NCI-H187 treated with DMSO at 0.1 percent for 48 hours (cell line): ENCODE data around the gene MRAS.
"Not testable (repeated sequence)": the region's sequence is repeated elsewhere in the genome, so short reads cannot be mapped to it uniquely, and the experiment has no call there.

Experiments used
- DNase-seq: peaks from one replicate; lab custom pipeline; 2025; lab: John Stamatoyannopoulos, UW

The MRAS gene

DNA sequence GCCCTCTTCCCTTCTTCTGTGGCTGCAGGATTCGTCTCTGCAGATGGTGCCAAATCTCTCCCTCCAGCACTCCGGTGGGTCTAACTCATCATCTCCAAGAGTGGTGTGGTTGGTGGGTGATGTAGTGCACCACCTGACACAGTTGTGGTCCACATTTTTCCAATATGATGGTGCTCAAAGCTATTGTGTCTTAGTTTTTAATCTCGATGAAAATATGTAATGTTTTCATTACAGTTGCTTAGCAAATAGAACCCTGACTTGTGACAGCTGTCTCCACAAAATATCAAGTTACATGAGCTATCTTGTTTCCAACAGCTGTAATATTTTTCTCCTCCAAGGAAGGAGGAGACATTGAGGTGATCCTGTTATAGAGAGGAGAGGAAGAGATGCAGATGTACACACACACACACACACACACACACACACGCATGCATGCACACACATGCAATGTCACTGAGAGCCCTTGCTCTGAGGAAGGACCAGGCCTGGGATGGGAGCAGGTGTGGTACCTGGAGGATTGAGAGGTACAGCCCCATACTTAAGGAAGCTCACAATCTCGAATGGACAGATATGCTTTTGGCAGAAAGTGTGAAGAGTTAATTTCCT, 70.3 kb downstream of the MRAS start:
- DNase-seq, result no peak

DNA sequence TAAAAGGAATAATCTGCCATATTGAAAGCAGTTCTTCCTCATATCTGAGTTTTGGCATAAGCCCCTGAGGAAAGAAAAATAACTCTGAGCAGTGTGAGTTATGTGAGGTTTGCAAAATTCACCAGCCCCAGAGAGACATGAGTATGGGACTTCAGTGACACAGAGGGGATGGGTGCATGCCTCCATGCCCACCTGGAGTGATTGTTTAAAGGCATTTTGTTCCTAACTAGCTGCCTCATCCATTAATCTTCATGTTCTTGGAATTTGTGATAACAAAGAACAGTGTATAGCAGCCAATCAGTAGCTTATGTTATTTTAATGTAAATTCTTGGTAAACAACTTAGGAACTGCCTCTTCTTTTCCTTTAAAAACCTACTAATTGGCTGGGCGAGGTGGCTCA, 74.9 kb downstream of the MRAS start:
- no peak for DNase-seq

DNA sequence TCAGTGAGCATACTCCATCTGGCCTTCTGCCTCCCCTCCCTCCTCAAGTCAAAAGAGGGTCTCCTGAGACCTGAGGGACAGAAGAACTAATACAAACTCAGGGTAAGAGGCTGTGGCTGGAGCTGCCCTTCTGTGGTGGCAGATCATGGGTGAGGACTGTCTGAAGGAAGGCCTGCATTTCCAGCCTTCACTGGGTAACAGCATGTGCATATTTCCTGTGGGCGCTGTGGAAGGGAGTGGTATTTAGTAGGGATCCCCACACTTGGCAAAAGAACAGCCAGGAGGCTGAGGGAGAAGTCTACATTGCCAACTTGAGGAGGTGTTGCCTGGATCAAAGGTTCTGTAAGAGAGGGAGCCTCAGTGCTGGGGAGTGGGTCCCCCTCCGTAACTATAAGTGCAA, 75.9 kb downstream of the MRAS start:
- DNase-seq, result no peak

DNA sequence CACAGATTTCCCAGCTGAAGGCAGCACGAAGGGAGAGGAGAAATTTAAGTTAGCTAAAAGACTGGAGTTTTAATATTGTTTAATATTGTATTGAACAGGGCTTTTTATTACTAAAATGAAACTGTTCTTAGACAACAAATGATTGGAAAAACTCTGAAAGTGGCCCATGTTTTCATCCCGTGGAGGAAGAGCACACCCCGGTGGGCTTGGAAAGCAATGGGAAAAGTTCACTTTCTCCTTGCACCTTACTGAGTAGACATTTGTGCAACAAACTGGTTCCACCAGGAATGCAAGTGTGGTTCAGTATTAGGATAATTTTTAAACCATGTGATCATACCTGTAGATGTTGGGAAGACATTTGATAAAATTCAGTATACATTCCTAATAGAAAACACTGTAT, 77.8 kb downstream of the MRAS start:
- no peak for DNase-seq

DNA sequence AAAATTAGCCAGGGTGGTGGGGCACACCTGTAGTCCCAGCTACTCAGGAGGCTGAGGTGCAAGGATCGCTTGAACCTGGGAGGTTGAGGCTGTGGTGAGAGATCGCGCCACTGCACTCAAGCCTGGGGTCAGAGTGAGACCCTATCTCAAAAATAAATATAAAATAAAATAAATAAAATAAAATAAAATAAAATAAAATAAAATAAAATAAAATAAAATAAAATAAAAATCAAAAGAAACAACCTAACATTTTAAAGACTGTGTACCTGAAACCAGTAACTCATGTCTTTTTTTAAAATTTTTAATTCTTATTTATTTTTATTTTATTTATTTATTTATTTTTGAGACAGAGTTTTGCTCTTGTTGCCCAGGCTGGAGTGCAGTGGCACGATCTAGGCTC, 78.4 kb downstream of the MRAS start:
- DNase-seq, result not testable (repeated sequence)

DNA sequence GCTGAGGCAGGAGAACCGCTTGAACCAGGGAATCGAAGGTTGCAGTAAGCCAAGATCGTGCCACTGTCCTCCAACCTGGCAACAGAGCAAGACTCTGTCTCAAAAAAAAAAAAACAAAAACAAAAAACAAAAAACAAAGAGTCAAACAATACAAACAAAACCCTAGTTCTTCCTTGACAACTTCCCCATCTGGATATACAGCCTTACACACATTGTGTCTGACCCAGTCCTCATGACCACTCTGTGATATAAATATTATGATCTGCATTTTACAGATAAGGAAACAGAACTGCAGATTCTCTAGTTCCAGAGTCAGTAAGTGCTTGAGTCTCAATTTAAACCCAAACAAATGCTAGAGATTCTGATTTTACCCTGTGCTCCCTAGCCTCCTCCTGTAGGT, 81.3 kb downstream of the MRAS start:
- DNase-seq, result no peak

DNA sequence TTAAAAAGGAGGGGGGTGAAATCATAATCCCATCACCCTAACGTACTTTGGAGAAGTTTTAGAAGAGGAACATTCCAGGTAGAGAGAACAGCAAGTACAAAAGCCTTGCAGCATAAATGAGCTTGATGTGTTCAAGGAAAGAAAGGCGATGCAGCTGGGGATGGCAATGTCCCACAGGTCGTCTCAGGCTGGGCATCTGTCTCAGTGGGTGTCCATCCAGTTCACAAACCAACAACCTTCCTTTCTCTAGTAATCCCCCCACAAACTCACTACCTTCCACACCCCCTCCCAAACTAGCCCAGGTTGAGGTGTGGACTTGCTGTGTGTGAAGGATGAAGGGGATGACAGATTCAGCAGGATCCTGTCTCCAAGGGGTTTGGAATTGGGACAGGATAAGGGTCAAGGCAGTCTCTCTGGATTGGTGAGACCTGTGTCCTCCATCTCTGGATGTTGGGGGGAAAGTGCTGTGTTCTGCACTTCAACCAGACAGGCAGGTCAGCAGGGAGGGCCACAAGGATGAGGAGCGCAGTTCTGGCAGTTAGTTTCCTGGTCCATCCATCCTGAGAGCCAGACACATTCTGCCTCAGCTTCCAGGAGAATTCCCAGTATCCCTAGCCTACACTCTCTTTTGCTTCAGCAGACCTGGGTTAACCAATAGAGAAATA, 84.3 kb downstream of the MRAS start:
- DNase-seq, result no peak

DNA sequence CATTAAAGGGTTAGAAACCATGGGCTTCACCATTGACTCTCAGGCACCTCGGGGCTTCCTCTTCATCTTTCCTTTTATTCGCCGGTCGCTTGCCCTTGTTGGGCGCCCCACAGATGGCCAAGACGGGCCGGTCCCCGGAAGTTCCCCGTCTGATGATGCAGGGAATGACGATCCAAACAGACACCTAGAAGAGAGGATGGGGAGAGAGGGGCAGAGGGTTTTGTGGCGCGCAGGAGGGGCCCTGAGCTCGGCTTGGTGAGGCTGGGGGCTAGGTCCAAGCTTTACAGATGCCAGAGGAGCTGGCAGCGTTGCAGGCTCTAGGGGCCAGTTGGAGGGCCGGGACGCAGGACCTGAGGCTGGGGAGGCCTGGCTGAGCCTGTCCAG, 85.5 kb downstream of the MRAS start:
- DNase-seq, result no peak

DNA sequence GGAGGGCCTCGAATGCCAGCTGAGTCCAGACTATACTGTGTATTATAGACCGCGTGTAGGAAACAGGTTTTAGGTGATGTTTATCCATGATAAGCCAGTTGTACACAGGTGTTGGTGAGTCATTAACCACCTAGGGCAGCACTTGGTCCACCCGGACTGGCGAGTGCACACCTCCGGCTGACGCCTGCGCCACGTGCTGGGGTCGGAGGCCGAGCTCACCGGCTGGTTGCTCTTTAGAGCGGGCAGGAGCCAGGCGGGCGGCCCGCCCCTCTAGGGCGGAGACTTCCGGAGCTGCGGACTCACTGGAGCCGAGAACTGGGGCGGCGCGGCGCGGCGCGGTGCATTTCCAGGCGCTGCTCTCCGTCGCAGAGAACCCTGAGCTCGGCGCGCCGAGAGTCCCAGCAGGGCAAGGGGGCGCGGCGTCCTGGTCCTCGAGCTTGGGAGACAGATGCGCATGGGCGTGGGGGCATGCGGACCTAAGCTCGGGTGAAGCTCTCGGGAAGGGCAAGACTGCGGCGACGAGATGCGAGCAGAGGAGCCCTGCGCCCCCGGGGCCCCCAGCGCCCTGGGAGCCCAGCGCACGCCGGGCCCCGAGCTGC, 86.0 kb downstream of the MRAS start, which contains the start of gene ESYT3:
Gene ESYT3 (plus strand): TSS at position 341 of the 599 bp plus-strand sequence. CDS start 183 bp downstream, at position 524.
- DNase-seq, result no peak

DNA sequence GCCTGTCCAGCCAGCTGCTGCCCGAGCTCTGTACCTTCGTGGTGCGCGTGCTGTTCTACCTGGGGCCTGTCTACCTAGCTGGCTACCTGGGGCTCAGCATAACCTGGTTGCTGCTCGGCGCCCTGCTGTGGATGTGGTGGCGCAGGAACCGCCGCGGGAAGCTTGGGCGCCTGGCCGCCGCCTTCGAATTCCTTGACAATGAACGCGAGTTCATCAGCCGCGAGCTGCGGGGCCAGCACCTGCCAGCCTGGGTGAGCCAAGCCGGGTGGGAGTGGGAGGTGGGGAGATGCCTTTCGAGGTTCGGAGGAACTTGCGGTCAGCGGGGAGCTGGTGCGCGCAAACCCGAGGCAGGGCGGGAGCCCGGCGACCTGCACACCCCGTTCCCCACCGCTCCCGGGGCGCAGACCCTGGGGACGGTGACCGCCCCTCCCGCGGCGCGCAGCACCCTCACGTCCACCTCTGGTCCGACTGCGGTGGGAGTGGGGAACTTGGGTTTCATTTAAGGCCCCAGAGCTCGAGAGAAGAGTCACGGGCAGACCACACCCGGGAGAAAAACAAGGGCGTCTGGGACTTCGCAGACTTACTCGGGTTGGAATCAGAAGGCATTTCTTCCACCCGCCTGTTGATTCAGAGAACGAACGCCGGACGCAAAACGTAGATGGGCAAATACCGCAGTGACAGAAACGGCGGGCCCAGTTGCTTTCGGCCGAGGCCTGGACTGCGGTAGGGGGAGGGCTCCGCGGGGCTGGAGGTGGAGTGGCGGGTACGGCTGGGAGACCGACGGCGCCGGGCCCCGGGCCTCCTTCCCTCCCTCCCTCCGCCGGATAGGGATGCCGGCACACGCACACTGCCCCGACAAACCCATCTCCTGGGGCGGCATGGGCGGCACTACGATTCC, 86.7 kb downstream of the MRAS start:
- no peak for DNase-seq

DNA sequence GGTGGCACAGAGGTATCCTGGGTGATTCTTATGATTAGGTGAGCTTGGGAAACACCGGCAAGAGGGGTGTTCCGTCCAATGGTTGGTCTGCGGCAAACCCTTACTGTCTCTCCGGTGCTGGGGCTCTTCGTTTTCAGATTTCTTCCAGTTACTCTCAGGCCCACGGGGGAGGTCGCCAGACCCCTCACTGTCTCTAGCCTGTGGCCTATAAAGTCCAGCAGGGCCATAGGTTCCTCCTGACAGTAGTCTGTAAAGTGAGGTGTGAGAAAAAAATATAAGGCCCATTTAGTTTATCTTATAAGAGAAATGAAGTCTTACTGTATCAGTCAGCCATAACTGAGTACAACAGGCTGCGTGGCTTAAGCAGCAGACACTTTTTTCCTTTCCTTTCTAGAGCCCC, 87.5 kb downstream of the MRAS start:
- no peak for DNase-seq

DNA sequence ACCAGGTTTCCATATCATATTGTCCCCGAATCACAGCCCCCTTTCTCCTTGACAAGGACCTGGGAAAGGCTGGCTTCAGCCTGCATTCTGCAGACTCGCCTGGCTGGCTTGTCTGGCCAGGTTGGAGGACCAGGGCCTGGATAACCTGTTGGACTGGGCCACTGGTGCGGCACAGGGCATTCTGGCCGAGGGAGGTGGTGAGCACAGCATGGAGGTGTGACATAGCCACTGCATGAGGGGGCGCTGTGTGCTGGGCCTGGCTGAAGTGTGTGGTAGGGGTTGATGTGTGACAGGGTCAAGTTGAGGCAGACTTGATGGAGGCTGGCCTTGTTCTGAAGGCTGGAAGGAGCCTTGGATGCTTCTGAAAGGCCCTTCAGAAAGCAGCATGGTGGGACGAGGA, 88.9 kb downstream of the MRAS start:
- no peak for DNase-seq

DNA sequence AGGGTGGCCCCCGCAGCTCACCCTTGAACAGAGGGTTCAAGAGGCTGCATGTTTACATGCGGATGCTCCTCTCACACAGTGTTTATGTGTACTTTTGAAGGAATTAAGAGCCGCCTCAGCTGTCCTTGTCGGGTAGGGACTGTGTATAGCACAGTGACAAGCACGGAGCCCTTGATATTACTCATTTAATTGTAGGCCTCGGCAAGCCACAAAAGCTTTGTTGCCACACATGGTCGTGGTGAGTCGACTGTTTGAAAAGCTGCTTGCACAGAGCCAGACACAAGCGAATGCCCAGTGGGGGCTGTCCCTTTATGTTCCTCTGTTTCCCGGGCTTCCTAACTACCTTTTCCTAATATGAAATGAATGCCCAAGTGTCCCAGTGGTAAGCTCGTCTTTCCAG, 90.5 kb downstream of the MRAS start:
- no peak for DNase-seq

DNA sequence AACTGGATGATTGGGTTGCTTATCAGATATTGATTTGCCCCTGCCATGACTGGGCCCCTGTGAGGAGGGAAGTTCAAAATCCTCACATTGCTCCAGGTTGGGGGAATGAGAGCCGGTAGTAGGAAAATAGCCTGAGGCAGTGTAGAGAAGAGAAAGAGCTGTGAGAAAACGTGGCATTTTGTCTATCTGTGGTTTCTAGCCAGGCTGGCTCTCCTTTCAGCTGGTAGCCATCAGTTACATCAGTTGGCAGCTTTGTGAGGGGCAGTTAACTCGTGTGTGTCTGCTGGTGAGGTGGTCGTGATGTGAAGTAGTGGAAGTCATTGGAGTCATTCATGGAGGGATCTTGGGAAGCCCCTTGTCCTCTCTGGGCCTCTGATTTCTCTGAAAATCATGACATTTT, 91.3 kb downstream of the MRAS start:
- DNase-seq, result no peak

DNA sequence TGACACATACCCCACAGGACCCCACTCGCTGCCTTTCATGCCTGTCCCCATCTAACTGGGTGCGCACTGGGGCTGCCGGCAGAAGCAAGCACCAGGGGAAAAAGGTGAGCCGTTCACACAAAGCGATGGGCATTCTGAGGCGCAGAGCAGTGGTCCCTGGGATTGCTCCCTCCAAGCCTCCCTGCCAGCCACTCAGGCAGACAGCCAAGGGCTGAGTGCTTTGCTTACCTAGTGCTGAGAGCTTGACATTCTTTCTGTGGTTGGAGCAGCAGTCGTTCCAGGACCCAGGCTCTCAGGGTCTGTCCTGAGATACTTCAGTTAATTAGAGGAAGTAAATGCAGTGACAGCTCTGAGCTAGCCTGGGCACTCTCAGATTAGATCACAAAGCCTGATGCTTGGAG, 91.7 kb downstream of the MRAS start:
- DNase-seq, result no peak

DNA sequence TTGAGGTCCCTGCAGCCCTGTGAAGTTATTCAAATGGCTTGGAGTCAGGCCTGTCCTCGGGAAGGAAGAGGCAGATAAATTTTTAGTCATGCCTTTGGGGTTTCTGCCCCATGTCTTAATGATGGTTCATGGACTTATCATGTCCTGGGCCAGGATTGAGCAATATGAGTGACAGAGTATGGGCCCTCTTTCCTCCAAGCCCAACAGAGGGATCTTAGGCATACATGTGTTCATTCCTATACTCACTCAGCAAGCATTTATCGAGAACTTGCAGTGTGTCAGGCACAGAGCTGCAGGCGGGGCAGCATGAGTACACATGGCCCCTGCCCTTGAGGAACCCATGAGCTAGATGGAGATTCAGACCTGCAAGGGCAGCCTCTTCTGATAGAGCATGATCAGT, 92.2 kb downstream of the MRAS start:
- DNase-seq, result no peak

DNA sequence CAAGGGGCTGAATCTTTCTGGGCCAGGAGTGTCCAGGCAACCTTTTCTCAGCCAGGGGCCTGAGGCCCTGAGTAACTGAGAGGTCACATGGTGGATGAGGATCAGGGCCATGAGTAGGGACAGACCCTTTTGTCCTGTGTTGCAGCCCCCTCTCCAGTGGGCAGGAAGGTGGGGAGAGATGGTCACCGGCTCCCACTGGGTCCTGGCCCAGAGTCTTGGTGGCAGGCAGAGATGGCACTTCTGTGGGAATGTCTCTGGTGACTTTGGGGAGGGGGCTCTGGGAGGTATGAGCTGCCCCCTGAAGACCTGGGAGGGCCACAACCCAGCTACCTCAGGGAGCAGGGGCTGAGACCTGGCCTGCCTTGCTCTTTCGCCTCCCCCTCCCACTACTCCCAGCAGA, 92.9 kb downstream of the MRAS start:
- DNase-seq, result no peak

DNA sequence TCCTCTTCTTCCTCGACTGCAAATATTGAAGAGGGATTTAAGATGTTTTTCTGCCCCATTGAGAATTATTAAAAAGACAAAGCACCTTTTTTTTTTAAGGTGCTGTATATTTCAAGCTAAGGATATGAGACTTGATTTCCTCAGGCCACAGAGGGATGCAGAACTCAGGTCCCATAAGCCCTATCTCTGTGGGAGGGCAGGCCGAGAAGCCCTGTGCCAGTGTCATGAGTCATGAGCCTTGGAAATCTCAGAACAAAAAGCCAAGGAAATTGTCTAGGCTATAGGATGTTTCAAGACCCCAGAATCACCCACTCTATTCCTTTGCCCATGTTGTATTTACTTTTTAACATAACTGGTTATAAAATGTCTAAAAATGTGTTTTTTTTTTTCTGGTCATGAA, 93.4 kb downstream of the MRAS start:
- no peak for DNase-seq

DNA sequence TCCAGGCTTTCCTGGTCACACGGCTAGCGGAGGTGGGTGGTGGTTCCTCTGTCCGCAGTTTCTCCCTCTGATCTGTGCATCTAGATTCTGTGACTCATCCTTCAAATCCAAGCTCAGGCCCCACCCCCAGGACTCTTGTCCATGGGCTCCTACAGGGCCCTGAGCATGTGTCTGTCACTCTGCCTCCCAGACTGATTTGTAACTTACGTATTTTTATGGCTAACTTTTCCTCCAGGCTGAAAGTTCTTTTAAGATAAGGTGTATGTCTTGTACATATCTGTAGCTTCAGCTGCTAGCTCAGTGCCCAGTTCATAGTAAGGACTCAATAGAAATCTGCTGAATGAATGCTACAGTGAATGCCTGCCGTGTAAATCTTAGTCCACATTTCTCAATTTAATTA, 94.1 kb downstream of the MRAS start:
- no peak for DNase-seq

DNA sequence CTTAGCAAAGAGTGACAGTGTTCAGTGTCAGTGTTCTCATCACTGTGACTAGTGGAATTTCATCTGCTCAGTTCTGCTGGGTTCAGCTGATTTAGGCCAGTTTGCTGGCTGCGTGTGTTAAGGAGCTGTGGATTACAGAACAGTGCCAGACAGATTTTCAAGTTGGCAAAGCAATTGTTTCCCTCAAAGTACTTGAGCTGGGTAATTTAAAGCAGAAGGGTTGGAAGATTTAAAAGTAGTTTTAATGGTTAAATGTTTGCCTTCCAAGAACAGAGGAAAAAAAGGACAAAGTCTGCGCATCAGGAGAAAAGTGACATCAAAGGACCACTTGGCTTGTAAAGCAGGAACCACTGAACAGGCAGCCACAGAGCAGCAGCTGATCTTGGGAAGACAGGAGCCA, 94.7 kb downstream of the MRAS start:
- no peak for DNase-seq

DNA sequence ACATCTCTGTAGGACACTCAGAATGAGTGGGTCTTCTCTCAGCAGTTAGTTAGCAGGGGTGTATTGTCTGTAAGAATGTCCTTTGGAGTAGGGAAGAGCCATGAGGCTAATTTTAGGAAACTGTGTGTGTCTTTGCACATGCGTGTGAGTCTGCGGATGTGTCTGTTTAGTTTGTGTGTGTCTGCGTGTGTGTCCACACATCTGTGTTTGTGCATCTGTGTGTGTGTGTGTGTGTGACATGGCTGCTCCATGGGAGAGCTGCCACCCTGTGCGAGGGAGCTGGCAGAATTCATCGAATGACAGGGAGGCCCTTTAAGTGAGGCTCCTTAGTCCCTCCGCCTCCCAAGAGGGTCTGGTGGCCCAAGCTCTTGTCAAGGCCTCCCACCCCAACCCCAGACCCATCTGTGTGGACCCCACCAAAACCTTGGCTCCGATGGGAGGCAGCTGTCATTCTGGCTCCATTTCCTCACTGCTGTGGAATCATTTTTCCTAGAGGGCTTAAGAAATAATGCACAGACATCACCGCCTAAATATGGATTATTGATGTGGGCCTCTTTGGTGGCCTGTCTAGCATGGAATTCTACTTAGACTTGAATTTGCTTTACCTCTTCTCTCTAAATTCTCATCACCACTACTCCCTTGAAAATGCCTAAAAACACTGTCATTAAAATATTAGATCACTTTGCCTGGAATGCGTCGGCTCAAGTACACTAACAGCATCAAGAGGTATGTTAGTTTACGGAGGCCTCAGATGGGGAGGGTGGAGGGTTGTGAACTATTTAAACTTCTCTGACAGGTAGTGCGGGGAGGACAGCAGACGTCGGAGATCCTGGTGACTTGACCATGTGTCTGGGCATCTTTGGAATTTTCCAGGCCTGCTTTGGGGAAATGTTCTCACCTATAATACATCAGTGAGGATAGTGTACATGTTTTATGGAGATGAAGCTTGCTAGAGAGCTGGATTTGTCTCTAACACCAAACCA, 95.4 kb downstream of the MRAS start:
- DNase-seq, result no peak

DNA sequence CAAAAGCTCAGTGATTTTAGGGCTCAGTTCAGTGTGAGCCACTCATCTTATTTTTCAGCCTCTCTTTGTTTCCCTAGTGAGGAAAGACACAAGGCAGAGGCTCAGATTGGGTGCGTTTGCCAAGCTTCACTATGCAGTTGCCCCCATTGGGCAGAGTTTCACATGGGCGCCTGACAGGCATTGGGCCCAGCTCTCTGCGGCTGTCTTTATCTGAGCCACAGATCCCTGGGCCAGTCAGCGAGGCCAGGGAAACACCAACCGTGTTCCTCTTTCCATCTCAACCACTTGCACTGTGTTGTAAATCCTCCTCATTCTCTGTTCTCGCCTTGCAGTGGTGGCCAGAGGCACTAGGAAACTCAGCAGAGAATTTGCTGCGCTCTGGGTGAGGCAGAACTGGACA, 96.9 kb downstream of the MRAS start:
- no peak for DNase-seq
